Endothelial cell of umbilical vein (primary cell): ENCODE measurements around the gene AGFG1. TPM values are rescaled to one million over a fixed set of nuclear protein-coding genes. Genes with fewer than 3 reads are reported as not detected.
"Not testable (repeated sequence)": the region's sequence is repeated elsewhere in the genome, so short reads cannot be mapped to it uniquely, and the experiment has no call there.

Source experiments
- BruUV-seq: library from RNA; stranded (reverse); fragments of 400-500 nt; replicated peaks from 2 replicates; lab custom pipeline; 2021; lab: Mats Ljungman, UMichigan
- CTCF ChIA-PET: fragments of 300-600, 350-600 bp; sonication (Branson Sonifier 250); formaldehyde crosslinking; loops from one replicate; lab custom pipeline; 2021; ENCODE audit warnings: antibody characterized with exemption, inconsistent platforms; lab: Charles Lee
- POLR2A ChIA-PET: fragments of 300-600, 350-600 bp; sonication (Branson Sonifier 250); formaldehyde crosslinking; loops from one replicate; lab custom pipeline; 2021; ENCODE audit warnings: antibody characterized with exemption, inconsistent platforms; lab: Charles Lee
- DNase-seq: peaks from one replicate; pipeline ENCODE4 v3.0.0-alpha.2; 2011; ENCODE audit warnings: low read depth, low spot score
- FAIRE-seq: peaks from 2 replicates; lab custom pipeline; 2011; peaks lifted over from hg19 to GRCh38; lab: Jason Lieb, UNC
- H2AFZ ChIP-seq: 2 replicates; pipeline ENCODE4 v1.6.0; 2012; ENCODE audit warnings: low read depth, low read length, control low read depth, inconsistent platforms
- H3K27ac ChIP-seq: 2 replicates; pipeline ENCODE4 v1.5.1; 2011; ENCODE audit warnings: low read depth, mild to moderate bottlenecking, control low read depth, low read length, moderate library complexity; ENCODE audit not compliant: insufficient read depth
- H3K27me3 ChIP-seq, 2 experiments: 2 replicates each; pipeline versions ENCODE4 v1.6.0 to v1.6.1; 2011; ENCODE audit warnings: low read length in 2 of 2, mixed read lengths in 1 of 2; ENCODE audit not compliant: control insufficient read depth in 2 of 2, insufficient read depth in 2 of 2
- H3K36me3 ChIP-seq, 2 experiments: 2 replicates in 1 of 2; 3 replicates in 1 of 2; pipeline ENCODE4 v1.5.1; 2011; ENCODE audit warnings: low read length in 2 of 2, mild to moderate bottlenecking in 1 of 2, moderate library complexity in 1 of 2; ENCODE audit not compliant: control insufficient read depth in 2 of 2, insufficient read depth in 2 of 2; ENCODE audit errors: extremely low read depth in 1 of 2
- H3K4me1 ChIP-seq: 3 replicates; pipeline ENCODE4 v1.5.1; 2011; ENCODE audit warnings: mild to moderate bottlenecking, low read length; ENCODE audit not compliant: control insufficient read depth, insufficient read depth; ENCODE audit errors: extremely low read depth
- H3K4me2 ChIP-seq: 2 replicates; pipeline ENCODE4 v1.6.1; 2011; ENCODE audit warnings: low read length, control low read depth, mixed read lengths; ENCODE audit not compliant: insufficient read depth
- H3K4me3 ChIP-seq, 3 experiments: fragments of 200-600 bp in 1 of 3; sonication (generic), shearing (Covaris generic) in 1 of 3; replicated peaks in 1 of 3; 2 replicates each; pipeline ENCODE4 v1.5.1; 2011 to 2016; ENCODE audit warnings: control low read depth in 3 of 3, low read length in 3 of 3, mild to moderate bottlenecking in 2 of 3, inconsistent platforms in 1 of 3, low read depth in 1 of 3, moderate library complexity in 1 of 3; ENCODE audit not compliant: insufficient read depth in 1 of 3
- H3K79me2 ChIP-seq: 2 replicates; pipeline ENCODE4 v1.6.0; 2012; ENCODE audit warnings: low read length, inconsistent platforms; ENCODE audit not compliant: control insufficient read depth, insufficient read depth
- H3K9ac ChIP-seq: replicated peaks from 2 replicates; pipeline ENCODE3; 2011; ENCODE audit warnings: low read length, control low read depth; ENCODE audit not compliant: insufficient read depth; ENCODE audit errors: extremely low read depth
- H3K9me1 ChIP-seq: replicated peaks from 3 replicates; pipeline ENCODE4 v1.6.0; 2011; ENCODE audit warnings: mild to moderate bottlenecking, low read length; ENCODE audit not compliant: control insufficient read depth, insufficient read depth; ENCODE audit errors: extremely low read depth
- H3K9me3 ChIP-seq: replicated peaks from 2 replicates; pipeline ENCODE4 v1.5.1; 2012; ENCODE audit warnings: low read length, inconsistent platforms; ENCODE audit not compliant: control insufficient read depth, insufficient read depth
- H4K20me1 ChIP-seq: replicated peaks from 2 replicates; pipeline ENCODE3; 2011; ENCODE audit warnings: mild to moderate bottlenecking, low read length; ENCODE audit not compliant: control insufficient read depth, insufficient read depth; ENCODE audit errors: extremely low read depth
- EZH2 ChIP-seq: IDR thresholded peaks from 2 replicates; pipeline ENCODE4 v1.6.1; 2012; ENCODE audit warnings: borderline replicate concordance, low read depth, mild to moderate bottlenecking, moderate library complexity, low read length, inconsistent platforms; ENCODE audit not compliant: severe bottlenecking
- FOS ChIP-seq: IDR thresholded peaks from 2 replicates; pipeline ENCODE4 v1.6.1; 2011; ENCODE audit warnings: mild to moderate bottlenecking, low read length, moderate library complexity, borderline replicate concordance; ENCODE audit not compliant: insufficient read depth
- GATA2 ChIP-seq: IDR thresholded peaks from 2 replicates; pipeline ENCODE4 v1.7.0; 2011; ENCODE audit warnings: low read depth, mild to moderate bottlenecking, moderate library complexity, mixed read lengths, low read length; ENCODE audit not compliant: insufficient read length, insufficient read depth
- JUN ChIP-seq: IDR thresholded peaks from 2 replicates; pipeline ENCODE4 v1.6.1; 2011; ENCODE audit warnings: borderline replicate concordance, low read depth; ENCODE audit not compliant: insufficient read length, insufficient read depth
- MYC ChIP-seq: IDR thresholded peaks from one replicate; pipeline ENCODE4 v1.6.1; 2011; ENCODE audit warnings: mild to moderate bottlenecking, low read depth, low read length
- POLR2A ChIP-seq: IDR thresholded peaks from 2 replicates; pipeline ENCODE4 v1.6.1; 2012; ENCODE audit warnings: low read depth, mild to moderate bottlenecking, control low read depth, low read length
- POLR2AphosphoS5 ChIP-seq: IDR thresholded peaks from 2 replicates; pipeline ENCODE4 v1.6.1; 2012; ENCODE audit warnings: low read depth, mild to moderate bottlenecking, control low read depth, low read length, moderate library complexity; ENCODE audit not compliant: insufficient read depth
- dilution Hi-C: fragments of 300-500 bp; cut with MboI; formaldehyde crosslinking; loops from one replicate; pipeline ENCODE4 v1.15.0; 2019; ENCODE audit warnings: low sequenced_read_pairs; ENCODE audit not compliant: extremely low pct_ligation_motif_present
- intact Hi-C: fragments of 100-400 bp; cut with micrococcal nuclease; formaldehyde crosslinking; loops from one replicate; pipeline ENCODE4 v1.10.0; 2022
- polyA plus RNA-seq, 4 experiments: library from polyadenylated mRNA; depleted of rRNA in 3 of 4; stranded (reverse) in 3 of 4; unstranded in 1 of 4; fragments of >200 nt; gene quantifications; 2 replicates each; pipeline versions ENCODE4 v1.2.1 to v1.2.3, GENCODE V29; 2011 to 2012; ENCODE audit warnings: missing spikeins in 1 of 4
- total RNA-seq: library from RNA; stranded (reverse); gene quantifications from 2 replicates; pipeline ENCODE4 v1.2.3, GENCODE V29; 2021
- TF ChIP-seq, protein P1 (sequence below), 2 donors: IDR thresholded peaks; 1 replicate in 1 of 2; 2 replicates in 1 of 2; pipeline ENCODE4 v1.5.1; 2011; ENCODE audit warnings: low read length in 2 of 2, mild to moderate bottlenecking in 2 of 2, moderate library complexity in 2 of 2, control low read depth in 1 of 2, inconsistent platforms in 1 of 2, low read depth in 1 of 2; ENCODE audit not compliant: insufficient read depth in 1 of 2; ENCODE audit errors: extremely low read depth in 1 of 2
- TF ChIP-seq, protein P2 (sequence below): IDR thresholded peaks from 2 replicates; pipeline ENCODE4 v1.6.1; 2011; ENCODE audit not compliant: insufficient read depth, insufficient read length

The AGFG1 gene
- total and polyA plus RNA-seq, 2 donors (not counting 3 experiments of a cell fraction or from before 2014, with no cell fraction given) = 87.9 to 106 TPM

- Histone ChIP-seq H3K4me3 (no peak overlapping the region), H3K4me2 (no peak overlapping the region), H4K20me1 (peaks cover 2% of the 10 kb centered on the region), H2AFZ (no peak overlapping the region), H3K4me1 (no peaks in the 10 kb centered on the region), H3K27me3 (no peaks in the 10 kb centered on the region), H3K9ac (no peak overlapping the region), H3K27ac (no peak overlapping the region), H3K9me3 (no peaks in the 10 kb centered on the region), H3K9me1 (no peaks in the 10 kb centered on the region), H3K36me3 (peaks cover 6 to 14% of the 10 kb centered on the region in 2 experiments), H3K79me2 (peaks cover 2% of the 10 kb centered on the region)
- BruUV-seq = no TSS peak
- CTCF ChIA-PET = no interaction called here
- dilution Hi-C loops = no loop called here
- no peak for FAIRE-seq
- intact Hi-C loops = no loop called here
- no peak for DNase-seq
- no peak for TF ChIP-seq MYC
- no peak for TF ChIP-seq JUN
- TF ChIP-seq POLR2A = no peak
- no peak for TF ChIP-seq GATA2
- TF ChIP-seq FOS = no peak
- TF ChIP-seq, protein P1, sequence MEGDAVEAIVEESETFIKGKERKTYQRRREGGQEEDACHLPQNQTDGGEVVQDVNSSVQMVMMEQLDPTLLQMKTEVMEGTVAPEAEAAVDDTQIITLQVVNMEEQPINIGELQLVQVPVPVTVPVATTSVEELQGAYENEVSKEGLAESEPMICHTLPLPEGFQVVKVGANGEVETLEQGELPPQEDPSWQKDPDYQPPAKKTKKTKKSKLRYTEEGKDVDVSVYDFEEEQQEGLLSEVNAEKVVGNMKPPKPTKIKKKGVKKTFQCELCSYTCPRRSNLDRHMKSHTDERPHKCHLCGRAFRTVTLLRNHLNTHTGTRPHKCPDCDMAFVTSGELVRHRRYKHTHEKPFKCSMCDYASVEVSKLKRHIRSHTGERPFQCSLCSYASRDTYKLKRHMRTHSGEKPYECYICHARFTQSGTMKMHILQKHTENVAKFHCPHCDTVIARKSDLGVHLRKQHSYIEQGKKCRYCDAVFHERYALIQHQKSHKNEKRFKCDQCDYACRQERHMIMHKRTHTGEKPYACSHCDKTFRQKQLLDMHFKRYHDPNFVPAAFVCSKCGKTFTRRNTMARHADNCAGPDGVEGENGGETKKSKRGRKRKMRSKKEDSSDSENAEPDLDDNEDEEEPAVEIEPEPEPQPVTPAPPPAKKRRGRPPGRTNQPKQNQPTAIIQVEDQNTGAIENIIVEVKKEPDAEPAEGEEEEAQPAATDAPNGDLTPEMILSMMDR (IDR thresholded peaks at IDR 0.05; ENCODE audit: extremely low read depth in 1 of 2, insufficient read depth in 1 of 2, low read depth in 1 of 2, low read length in 2 of 2) = no peak
- no peak for TF ChIP-seq POLR2AphosphoS5
- TF ChIP-seq, protein P2, sequence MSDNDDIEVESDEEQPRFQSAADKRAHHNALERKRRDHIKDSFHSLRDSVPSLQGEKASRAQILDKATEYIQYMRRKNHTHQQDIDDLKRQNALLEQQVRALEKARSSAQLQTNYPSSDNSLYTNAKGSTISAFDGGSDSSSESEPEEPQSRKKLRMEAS = no peak
- TF ChIP-seq EZH2 = no peak
- POLR2A ChIA-PET = interaction anchor here (0.6 kb wide), 1 partner anchor 261 kb away, joined by 4 read pairs; no protein-coding TSS in a partner anchor
Measured at GRCh38 chr2:227539465-227539956, 67.6 kb downstream of the AGFG1 start.

DNA sequence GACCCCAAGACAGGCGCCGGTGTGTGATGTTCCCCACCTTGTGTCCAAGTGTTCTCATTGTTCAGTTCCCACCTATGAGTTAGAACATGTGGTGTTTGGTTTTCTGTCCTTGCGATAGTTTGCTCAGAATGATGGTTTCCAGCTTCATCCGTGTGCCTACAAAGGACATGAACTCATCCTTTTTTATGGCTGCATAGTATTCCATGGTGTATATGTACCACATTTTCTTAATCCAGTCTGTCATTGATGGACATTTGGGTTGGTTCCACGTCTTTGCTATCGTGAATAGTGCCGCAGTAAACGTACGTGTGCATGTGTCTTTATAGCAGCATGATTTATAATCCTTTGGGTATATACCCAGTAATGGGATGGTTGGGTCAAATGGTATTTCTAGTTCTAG lies 68.4 kb downstream of the AGFG1 start:
- H3K27ac ChIP-seq, intact Hi-C loops, H4K20me1 ChIP-seq, H3K9me3 ChIP-seq, FAIRE-seq, CTCF ChIA-PET, H2AFZ ChIP-seq, H3K4me1 ChIP-seq, H3K4me2 ChIP-seq, H3K27me3 ChIP-seq, BruUV-seq, DNase-seq, dilution Hi-C loops, H3K9me1 ChIP-seq, POLR2A ChIA-PET, H3K79me2 ChIP-seq, H3K9ac ChIP-seq, H3K4me3 ChIP-seq: not testable (repeated sequence)
- peaks cover 3 to 12% of the 10 kb centered on the region in 2 experiments for H3K36me3 ChIP-seq
